BE2C (cell line): ENCODE measurements around the gene LHFPL6.

Source experiments
- DNase-seq: peaks from one replicate; pipeline ENCODE4 v3.0.0-alpha.2; 2020
- H3K27me3 ChIP-seq: fragments of 250-450 bp; sonication (Bioruptor Pico); 2 replicates; pipeline ENCODE4 v1.5.1; 2020; ENCODE audit warnings: mild to moderate bottlenecking
- H3K36me3 ChIP-seq: fragments of 250-450 bp; sonication (Bioruptor Pico); 2 replicates; pipeline ENCODE4 v1.5.1; 2020; ENCODE audit warnings: mild to moderate bottlenecking
- H3K4me1 ChIP-seq: fragments of 250-450 bp; sonication (Bioruptor Pico); 2 replicates; pipeline ENCODE4 v1.5.1; 2020
- H3K4me3 ChIP-seq: 2 replicates; pipeline ENCODE4 v1.5.1; 2011; ENCODE audit warnings: low read depth, low read length
- H3K9me3 ChIP-seq: fragments of 250-450 bp; sonication (Bioruptor Pico); 2 replicates; pipeline ENCODE4 v1.5.1; 2020
- TF ChIP-seq, protein P1 (sequence below): IDR thresholded peaks from 2 replicates; pipeline ENCODE4 v1.5.1; 2012; ENCODE audit warnings: mild to moderate bottlenecking, low read depth, low read length

LHFPL6 gene

DNA sequence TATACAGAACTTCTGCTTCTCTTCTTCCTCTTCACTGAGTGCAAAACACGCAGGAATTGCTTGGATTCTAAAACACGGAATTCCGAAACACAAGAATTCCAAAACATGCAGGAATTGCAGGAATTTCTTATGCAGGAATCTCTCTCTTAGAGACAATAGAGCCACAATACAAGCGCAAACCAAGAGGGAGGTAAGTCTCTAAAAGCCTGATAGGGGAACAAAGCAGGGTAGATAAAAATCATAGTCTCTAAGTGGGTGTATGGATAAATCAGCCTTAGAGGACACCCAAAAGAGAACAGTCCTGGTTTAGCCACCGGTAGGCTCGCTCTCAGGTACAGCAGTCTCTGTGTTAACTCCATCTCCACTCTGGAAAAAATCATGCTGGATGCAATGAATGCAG lies 112.9 kb downstream of the LHFPL6 start:
- H3K36me3 ChIP-seq = no peaks in the 10 kb centered on the region
- H3K4me1 ChIP-seq = no peaks in the 10 kb centered on the region
- TF ChIP-seq, protein P1, sequence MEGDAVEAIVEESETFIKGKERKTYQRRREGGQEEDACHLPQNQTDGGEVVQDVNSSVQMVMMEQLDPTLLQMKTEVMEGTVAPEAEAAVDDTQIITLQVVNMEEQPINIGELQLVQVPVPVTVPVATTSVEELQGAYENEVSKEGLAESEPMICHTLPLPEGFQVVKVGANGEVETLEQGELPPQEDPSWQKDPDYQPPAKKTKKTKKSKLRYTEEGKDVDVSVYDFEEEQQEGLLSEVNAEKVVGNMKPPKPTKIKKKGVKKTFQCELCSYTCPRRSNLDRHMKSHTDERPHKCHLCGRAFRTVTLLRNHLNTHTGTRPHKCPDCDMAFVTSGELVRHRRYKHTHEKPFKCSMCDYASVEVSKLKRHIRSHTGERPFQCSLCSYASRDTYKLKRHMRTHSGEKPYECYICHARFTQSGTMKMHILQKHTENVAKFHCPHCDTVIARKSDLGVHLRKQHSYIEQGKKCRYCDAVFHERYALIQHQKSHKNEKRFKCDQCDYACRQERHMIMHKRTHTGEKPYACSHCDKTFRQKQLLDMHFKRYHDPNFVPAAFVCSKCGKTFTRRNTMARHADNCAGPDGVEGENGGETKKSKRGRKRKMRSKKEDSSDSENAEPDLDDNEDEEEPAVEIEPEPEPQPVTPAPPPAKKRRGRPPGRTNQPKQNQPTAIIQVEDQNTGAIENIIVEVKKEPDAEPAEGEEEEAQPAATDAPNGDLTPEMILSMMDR = no peak
- H3K9me3 ChIP-seq = no peaks in the 10 kb centered on the region
- no peak overlapping the region for H3K4me3 ChIP-seq
- no peaks in the 10 kb centered on the region for H3K27me3 ChIP-seq
- no peak for DNase-seq

DNA sequence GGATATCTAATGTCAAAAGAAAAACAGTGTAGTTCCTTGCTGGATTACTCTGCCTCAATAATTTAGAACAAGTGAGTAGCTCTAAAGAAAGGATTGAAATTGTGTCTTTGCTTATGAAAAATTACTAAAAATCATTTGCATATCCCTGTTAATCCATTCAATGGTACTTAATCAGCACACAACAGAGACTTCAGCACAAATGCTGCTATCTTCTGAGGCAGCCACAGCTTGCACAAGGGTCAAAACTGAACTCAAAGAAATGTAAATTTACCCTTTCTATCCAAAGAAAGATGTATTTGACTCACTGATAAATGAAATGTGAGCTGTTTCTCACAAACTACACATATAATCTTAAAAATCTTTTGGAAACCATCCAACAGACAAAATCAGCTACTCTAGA lies 116.2 kb downstream of the LHFPL6 start:
- TF ChIP-seq, protein P1 = no peak
- no peak for DNase-seq
- Histone ChIP-seq H3K27me3 (no peaks in the 10 kb centered on the region), H3K9me3 (no peaks in the 10 kb centered on the region), H3K4me3 (no peak overlapping the region), H3K36me3 (no peaks in the 10 kb centered on the region), H3K4me1 (no peaks in the 10 kb centered on the region)

DNA sequence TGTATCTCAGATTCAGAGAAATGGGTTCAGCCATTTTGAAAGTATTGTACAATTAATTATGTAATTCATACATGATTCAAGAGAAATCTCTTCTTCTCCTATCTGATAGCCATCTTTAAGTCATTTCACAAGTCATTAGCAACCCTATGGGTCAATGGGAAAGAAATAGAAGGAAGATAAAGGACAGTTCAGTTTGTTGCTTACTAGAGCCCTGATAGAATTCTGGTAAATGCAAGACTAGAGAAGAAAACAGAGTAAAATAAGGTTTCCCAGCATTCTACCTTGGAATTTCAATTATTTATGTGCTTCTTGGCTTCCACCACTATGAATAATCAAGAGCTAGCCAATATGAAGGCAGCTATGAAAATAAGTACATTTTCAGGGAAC lies 117.7 kb downstream of the LHFPL6 start:
- H3K36me3 ChIP-seq = no peaks in the 10 kb centered on the region
- no peak for DNase-seq
- H3K4me3 ChIP-seq = no peak overlapping the region
- TF ChIP-seq, protein P1 = no peak
- H3K27me3 ChIP-seq = no peaks in the 10 kb centered on the region
- no peaks in the 10 kb centered on the region for H3K4me1 ChIP-seq
- H3K9me3 ChIP-seq = no peaks in the 10 kb centered on the region

DNA sequence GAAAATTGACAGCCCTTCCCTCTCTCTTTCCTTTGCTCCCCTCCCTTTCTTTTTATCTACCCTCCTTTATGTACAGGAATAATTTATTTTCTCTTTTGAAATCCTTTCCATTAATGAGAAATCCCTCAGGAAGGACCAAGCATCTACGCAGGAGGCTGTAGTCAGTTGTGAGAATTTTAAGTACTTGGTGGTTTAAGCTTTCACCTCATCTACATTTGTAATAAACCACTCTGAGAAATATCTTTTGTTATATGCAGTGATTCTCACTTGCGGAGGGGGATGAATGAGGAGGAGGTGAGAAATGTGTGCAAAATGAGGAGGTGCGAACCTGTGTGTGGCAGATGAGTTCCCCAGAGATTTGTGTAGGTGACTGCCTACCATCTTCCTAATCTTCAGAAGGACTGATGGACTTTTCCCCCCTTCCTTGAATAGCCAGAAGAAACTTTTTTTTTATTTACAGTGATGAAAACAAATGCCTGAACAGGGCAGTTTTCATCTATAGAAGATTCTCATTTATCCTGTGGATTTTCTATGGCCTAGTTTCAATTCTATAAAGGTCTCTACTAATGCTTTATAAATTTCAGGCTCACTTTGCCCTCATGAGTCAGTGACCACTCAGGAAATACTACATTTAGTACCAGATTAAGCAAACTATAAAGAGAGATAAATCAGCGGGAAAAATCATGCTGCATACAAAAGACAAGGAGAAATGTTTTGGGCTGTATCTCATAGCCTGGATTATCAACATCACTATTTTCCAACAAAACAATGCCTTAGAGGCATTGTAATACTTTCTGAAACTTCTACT lies 118.3 kb downstream of the LHFPL6 start:
- Histone ChIP-seq H3K27me3 (no peaks in the 10 kb centered on the region), H3K9me3 (no peaks in the 10 kb centered on the region), H3K4me3 (no peak overlapping the region), H3K4me1 (no peaks in the 10 kb centered on the region), H3K36me3 (no peaks in the 10 kb centered on the region)
- TF ChIP-seq, protein P1 = no peak
- no peak for DNase-seq

DNA sequence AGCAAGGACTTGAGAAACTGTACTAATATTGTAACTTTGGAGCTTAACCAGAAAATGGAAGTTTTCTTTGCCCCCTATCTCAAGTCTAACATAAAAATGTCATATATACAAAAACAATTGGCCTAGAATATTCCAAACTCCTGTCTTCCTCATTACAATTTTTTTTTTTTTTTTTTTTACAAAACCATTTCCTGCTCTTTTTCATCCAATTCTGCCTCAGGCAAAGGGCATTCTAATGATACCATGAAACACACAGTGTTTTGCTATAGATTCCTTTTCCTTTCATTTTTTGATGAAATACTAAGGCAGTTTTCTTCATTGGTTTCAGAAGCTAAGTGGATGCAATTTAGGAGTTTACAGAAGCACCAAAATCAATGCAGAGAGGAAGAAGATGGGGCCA lies 119.7 kb downstream of the LHFPL6 start:
- Histone ChIP-seq H3K27me3 (no peaks in the 10 kb centered on the region), H3K4me3 (no peak overlapping the region), H3K9me3 (no peaks in the 10 kb centered on the region), H3K4me1 (no peaks in the 10 kb centered on the region), H3K36me3 (no peaks in the 10 kb centered on the region)
- no peak for DNase-seq
- TF ChIP-seq, protein P1 = no peak

DNA sequence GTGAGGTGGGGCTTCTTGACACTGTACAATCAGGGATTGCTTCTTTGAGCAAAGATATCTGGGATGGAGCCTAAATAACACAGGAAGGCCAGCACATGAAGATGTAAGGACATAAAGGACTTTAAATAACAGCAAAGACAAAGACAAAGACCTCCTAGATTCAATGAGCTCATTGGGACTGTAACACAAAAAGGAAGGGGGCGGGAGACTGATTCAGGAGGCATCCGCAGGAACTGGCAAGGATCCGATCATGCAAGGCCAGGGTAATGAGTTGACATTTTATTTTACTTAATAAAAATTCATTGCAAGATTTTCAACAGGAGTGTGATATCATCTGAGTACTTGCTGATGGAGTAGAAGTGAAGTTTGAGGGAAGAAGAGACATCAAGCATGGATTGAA lies 121.5 kb downstream of the LHFPL6 start:
- Histone ChIP-seq H3K9me3 (no peaks in the 10 kb centered on the region), H3K27me3 (no peaks in the 10 kb centered on the region), H3K4me1 (no peaks in the 10 kb centered on the region), H3K4me3 (no peak overlapping the region), H3K36me3 (no peaks in the 10 kb centered on the region)
- no peak for DNase-seq
- TF ChIP-seq, protein P1 = no peak
